Measurements from ENCODE around the gene CDK2AP2.
A peak's percentile ranks its signal among the peaks of the same experiment; 100 is the strongest.
"Not testable (repeated sequence)": the region's sequence is repeated elsewhere in the genome, so short reads cannot be mapped to it uniquely, and the experiment has no call there.

Gene CDK2AP2

DNA sequence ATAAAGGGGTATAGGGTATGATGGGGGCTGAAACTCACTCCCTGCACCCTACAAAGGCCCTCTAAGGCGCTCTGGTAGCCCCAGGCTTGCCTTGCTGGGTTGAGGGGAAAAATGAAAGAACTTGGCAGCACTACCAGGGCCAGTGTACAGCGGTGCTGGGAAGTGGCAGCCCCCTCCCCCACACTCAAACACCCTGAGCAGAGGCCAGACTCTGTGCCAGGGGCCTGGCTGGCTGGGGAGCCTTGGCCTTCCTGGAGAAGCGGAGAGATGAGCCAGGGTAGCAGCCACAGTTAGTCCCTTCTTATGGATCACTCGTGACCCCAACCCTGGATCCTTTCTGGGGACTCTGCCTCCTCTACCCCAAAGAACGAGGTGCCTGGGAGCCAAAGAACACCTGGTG lies 41.6 kb downstream of the CDK2AP2 start:
- no peak for DNase-seq (ENCODE audit: low spot score)

DNA sequence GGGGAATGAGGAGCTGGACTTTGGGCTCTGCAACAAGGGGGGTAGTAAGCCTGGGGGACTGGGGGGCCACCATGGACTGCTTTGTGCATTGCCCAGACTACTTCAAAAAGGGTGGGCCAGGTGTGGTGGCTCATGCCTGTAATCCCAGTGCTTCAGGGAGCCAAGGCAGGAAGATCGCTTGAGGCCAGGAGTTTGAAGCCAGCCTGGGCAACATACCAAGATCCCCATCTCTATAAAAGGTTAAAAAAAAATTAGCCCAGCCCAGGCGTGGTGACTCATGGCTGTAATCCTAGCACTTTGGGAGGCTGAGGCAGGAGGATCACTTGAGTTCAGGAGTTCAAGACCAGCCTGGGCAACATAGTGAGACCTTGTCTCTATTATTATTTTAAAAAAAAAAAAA lies 42.4 kb downstream of the CDK2AP2 start:
- DNase-seq (ENCODE audit: low spot score) = not testable (repeated sequence)

DNA sequence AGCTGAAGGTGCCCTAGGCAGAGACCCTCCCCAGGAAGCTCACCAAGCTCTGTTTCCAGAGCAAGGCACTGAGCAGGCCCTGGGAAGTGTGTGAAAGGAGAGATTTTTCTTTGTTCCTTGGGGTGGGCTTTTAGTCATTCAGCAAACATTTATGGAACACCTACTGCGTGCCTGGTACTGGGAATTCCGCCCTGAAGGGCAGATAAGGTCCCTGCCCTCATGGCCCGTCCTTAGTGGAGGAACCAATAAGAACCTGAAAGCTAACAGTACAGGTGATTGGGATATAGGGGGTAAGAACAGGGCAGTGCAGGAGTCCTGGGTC lies 42.8 kb downstream of the CDK2AP2 start:
- DNase-seq (ENCODE audit: low spot score) = no peak

DNA sequence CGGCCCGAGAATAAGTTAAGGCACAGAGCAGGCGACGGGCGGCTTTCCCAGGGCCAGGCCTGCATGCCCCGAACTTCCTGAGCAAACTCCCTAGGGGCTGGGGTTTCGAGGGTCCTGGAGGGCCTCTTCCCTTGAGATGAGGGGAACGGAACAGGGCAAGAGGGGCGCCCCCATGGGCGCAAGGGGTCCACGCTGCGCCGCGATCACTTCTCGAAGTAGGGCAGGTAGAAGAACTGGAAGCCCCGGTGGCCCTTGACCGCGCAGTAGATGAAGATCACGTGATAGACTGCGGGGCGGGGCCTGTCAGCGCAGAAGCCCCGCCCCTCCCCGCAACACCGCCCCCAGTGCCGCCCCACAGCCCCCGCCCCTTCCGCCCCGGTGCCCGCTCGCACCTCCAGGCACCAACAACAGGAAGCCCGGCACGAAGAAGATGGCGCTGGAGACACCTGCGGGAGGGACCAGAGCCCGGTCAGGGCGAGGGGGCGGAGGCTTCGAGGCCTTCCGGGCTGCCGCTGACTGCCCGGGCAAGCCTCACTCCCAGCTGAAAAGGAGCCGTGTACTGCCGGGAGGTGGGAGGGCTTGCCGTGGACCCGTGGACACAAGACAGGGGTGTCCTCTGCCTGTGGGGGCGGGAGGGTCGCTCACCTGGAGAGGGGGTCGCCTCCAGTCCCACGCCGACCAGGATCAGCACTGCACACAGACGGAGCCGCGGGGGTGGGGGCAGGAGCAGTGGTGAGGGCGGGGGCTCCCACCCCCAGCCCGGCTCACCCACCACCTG lies 43.4 kb downstream of the CDK2AP2 start:
- peak; percentile 33 for DNase-seq (ENCODE audit: low spot score)

DNA sequence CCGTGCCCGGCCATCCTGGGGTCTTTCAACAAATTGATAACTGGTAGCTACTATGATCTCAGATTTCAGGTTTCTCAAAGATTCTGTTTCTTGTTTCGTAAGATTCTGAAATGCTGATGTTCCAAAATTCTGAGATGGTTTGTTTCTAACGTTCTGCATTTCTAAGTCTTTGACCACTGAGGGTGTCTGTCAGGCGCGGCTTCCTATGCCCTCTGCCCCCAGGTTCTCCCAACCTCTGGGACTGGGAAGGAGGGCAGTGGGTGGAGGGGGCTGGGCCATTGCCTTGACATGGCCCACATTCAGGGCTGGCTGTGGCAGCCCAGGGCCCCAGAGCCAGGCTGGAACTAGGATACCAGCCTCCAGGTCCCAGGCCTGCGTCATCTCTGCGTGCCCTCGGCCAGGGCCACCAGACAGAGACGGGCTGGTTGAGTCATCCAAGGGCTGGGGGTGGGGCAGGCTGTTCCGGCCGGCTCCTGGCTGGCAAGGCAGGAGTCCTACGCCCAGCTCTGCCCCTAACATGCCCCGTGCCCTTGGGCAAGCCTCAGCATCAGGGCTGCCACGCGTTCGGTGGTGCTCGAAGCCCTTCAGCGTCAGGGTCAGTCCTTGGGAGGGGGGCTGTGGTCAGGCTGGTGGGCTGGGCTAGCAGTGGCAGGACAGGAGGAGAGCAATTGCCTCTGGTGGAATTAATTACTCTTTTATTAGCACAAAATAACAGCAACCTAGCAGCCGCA lies 44.1 kb downstream of the CDK2AP2 start:
- DNase-seq (ENCODE audit: low spot score) = no peak

- DNase-seq (ENCODE audit: low spot score) = peak; percentile 25
Observed at GRCh38 chr11:67463186-67463585, 44.8 kb downstream of the CDK2AP2 start.

DNA sequence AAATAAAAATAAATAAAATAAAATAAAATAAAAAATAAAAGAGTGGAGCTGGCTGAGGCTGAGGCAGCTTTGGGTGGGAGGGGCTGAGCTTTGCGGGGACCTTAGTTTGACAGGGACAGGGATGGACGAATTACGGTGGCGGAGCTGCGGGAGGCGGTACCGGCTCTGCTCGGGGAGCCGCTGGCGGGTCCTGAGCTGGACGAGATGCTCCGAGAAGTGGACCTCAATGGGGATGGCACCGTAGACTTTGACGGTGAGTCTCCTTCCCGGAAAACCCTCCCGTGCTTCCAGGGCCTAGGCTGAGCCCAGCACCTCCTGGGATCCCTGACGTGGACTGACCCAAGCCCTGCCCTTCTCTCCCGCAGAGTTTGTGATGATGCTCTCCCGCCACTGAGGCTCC lies 49.7 kb downstream of the CDK2AP2 start:
- DNase-seq (ENCODE audit: low spot score) = no peak

- no peak for DNase-seq (ENCODE audit: low spot score)
Observed at GRCh38 chr11:67457453-67457852, 50.5 kb downstream of the CDK2AP2 start.

Measured in D341Med (cell line).